Dermis blood vessel endothelial cell (primary cell): Measurements from ENCODE around the gene HLA-DQB2. TPM values are rescaled to one million over a fixed set of nuclear protein-coding genes. Genes with fewer than 3 reads are reported as not detected.
A peak's percentile ranks its signal among the peaks of the same experiment; 100 is the strongest.
"Not testable (repeated sequence)": the region's sequence is repeated elsewhere in the genome, so short reads cannot be mapped to it uniquely, and the experiment has no call there.

Source experiments
- DNase-seq: peaks from one replicate; pipeline ENCODE4 v3.0.0; 2010
- total RNA-seq: library from RNA; depleted of rRNA; stranded (reverse); fragments of >200 nt; gene quantifications from 2 replicates; pipeline ENCODE4 v1.2.3, GENCODE V29; 2014

Gene HLA-DQB2
- not detected in 2 replicates for total RNA-seq

GRCh38 chr6:32763421-32763820 lies at the start of gene HLA-DQB2:
TSS of gene HLA-DQB2 (minus strand) at chr6:32763532. CDS start at chr6:32763470, 62 bp downstream.
- peak; percentile 26 for DNase-seq

GRCh38 chr6:32809171-32809570 lies 45.8 kb upstream of the HLA-DQB2 start:
- no peak for DNase-seq

- DNase-seq, result no peak
These were observed 43.8 kb upstream of the HLA-DQB2 start for GRCh38 chr6:32807020-32807580.

GRCh38 chr6:32805404-32805803 lies 42.1 kb upstream of the HLA-DQB2 start:
- DNase-seq, result not testable (repeated sequence)

GRCh38 chr6:32803416-32803815 lies 40.1 kb upstream of the HLA-DQB2 start:
- no peak for DNase-seq

DNA sequence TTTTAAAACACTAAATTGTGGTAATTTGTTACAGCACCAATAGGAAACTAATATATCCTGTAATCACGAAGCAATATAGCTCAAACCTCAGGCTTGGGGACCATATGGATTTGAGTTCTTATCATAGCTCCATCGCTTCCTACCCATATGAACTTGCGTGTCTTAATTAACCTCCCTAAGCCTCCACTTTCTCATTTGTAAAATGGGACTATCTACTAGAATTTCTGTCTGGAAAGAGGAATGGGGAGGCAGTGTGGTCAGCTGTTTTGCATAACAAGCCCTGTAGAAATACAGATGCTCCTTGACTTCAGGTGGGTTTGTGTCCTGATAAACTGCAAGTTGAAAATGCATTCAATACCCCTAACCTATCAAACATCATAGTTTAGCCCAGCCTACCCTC lies 36.4 kb upstream of the HLA-DQB2 start:
- DNase-seq, result no peak

DNA sequence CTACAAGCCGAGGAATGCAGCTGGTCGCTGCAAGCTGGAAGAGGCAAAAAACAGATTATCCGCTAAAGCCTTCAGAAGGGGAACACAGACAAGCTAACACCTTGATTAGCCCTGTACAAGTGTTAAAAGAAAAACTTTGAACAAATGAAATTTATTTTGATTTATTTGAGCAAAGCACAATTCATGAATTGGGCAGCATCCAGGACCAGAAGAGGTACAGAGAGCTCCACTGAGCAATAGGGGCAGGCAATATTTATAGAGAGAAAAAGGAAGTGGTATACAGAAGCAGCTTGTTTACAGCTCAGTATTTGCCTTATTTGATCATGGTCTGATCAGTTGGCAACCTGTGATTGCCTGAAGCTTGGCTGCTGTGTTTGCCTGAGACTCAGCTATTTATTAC lies 35.8 kb upstream of the HLA-DQB2 start:
- DNase-seq, result no peak

GRCh38 chr6:32796848-32797776 lies 33.8 kb upstream of the HLA-DQB2 start:
- DNase-seq, result peak; percentile 74

- no peak for DNase-seq
These were observed 31.2 kb upstream of the HLA-DQB2 start for GRCh38 chr6:32794510-32794909.

DNA sequence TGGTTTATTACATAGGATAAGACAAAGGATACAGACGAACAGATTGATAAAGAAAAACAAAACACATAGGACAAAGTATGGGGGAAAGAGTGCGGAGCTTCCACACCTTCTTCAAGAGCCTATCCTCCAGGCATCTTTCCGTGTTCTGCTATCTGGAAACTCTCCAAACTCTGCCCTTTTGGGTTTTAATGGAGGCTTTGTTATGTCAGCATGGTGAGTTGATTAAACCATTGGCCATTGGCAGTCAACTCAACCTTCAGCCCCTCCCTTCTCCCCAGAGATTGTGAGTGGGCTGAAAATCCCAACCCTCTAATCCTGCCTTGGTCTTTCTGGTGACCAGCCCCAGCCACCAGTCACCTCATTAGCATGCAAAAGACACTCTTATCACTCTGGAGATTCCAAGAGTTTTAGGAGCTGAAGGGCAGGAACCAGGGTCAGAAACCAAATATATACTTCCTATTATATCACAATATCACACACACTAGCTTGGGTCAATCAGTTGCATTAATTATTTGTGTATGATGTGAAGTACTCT lies 29.6 kb upstream of the HLA-DQB2 start:
- no peak for DNase-seq

DNA sequence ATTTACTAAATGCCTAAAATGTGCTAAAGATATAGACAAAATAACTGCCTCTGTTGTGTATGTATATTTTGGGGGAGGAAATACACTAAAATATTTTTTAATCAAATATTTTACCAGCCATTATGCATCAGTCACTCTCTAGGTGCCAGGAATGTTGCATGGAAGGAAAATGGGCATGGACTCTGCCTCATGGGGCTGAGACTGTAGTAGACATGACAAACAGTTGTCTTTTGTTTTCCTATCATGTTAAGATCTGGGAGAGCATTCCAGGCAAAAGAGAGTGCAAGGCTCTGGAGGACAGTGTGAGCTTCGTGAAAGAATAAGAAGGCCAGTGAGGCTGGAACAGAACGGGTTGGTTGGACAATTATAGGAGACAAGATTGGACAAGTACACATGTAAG lies 27.0 kb upstream of the HLA-DQB2 start:
- DNase-seq, result no peak

DNA sequence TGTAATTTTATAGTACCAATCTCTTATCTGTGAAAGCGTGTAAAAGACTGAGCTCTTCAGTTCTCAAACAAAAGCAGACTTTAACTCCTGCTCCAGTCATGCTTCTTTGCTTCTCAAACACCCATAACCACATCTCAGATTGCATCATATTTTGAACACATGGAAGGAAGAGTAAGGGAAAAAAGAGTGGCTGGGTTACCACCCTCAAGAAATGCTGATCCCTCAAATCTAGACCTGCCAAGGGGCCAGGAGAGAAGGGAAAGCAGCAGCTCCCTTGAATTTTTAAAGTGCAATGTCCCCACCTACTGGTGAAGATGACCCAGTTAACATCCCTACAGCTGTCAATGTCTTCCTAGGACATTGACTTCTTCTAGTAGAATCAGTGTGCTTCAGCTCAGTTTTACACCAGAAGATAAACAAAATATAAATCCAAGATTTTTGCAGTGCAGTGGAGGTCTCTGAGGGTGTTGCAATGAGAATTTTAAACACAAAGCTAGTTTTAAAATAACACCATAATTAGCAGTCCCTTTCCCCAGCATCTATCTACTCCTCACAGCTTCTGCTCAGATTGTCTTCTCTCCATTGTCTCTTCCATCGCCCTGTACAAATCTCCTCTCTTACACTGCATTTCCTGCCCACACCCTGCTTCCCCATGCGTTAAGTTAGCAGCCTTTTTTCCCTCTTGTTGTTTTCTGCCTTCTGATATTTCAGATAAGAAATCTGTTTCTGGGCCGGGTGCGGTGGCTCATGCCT lies 22.6 kb upstream of the HLA-DQB2 start:
- DNase-seq, result peak; percentile 73

DNA sequence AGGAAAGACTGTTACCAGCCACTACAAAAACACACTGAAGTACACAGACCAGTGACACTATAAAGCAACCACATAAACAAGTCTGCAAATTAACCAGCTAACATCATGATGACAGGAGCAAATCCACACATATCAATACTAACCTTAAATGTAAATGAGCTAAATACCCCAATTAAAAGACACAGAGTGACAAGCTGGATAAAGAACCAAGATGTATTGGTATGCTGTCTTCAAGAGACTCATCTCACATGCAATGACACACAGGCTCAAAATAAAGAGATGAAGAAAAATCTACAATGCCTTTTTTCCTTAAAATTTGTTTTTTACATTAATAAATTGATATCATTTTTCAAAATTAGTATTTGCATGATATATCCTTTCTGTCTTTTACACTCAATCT lies 19.6 kb upstream of the HLA-DQB2 start:
- DNase-seq, result not testable (repeated sequence)

DNA sequence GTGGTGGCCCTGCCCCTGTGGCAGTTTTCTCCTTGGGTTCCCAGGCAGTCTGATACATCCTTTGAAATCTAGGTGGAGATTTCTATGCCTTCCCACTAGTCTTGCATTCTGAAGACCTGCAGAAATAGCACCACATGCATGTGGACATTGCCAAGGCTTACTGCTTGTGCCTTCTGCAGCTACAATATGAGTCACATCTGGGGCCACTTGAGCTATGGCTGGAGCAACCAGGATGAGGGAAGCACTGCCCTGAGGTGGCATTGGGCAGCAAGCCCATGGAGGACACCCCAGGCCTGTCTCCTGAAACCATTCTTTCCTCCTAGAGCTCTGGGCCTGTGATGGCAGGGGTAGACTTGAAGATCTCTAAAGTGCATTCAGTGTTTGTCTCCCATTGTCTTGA lies 15.7 kb upstream of the HLA-DQB2 start:
- DNase-seq, result no peak

GRCh38 chr6:32775071-32775470 lies 11.7 kb upstream of the HLA-DQB2 start:
- DNase-seq, result no peak

GRCh38 chr6:32774426-32774825 lies 11.1 kb upstream of the HLA-DQB2 start:
- DNase-seq, result no peak

GRCh38 chr6:32772656-32773055 lies 9.3 kb upstream of the HLA-DQB2 start:
- DNase-seq, result no peak

- no peak for DNase-seq
These were observed 716 bp upstream of the HLA-DQB2 start for GRCh38 chr6:32764048-32764447.

DNA sequence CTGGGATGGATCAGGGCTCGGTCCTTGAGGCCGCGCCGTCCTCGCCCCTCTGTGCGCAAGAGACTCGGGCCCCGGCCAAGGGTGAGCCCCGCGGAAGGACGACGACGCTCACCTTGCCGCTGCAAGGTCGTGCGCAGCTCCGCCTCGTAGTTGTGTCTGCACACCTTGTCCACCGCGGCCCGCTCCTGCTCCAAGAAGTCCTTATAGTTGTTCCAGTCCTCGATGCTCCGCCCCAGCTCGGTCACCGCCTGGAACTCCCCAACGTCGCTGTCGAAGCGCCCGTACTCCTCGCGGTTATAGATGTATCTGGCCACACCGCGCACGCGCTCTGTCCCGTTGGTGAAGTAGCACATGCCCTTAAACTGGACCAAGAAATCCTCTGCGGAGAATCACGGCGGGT lies 1.8 kb downstream of the HLA-DQB2 start:
- no peak for DNase-seq

DNA sequence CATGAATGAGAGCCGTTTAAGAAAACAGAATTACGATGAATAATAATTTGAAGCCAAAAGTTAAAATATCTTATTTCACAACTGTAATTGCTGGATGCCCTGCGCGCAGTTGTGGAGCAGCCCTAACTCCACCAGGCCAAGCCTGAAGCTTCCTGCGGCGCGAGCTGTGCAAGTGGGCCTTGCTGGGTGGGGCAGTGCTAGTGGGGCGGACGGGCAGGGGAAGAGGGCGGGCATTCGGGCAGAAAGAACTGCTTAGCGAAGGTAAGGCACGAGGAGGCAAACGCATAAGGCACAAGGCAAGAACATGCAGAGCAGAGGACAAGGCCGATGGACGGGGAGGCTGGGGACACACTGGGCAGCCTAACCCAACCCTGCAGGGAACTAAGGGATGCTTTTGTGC lies 2.3 kb downstream of the HLA-DQB2 start:
- no peak for DNase-seq

GRCh38 chr6:32759669-32760068 lies 3.7 kb downstream of the HLA-DQB2 start:
- DNase-seq, result no peak

DNA sequence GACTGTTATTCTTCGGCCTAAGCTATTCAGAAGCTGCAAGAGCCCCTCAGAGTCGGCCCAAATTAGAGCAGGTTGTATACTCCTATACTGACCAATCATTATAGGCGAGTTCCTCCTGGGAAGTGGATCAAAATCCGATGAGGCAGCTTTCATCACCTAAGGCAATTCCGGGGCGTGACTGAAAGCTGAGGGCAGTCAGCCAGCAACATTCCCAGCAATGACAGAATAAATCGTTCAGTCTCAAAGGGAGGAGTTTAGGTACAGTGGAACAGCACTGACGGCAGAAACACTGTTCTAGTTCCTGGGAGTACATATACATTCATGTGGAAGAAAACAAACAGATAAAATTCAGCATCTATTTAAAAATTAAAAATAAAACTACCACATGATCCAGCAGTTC lies 10.8 kb downstream of the HLA-DQB2 start:
- DNase-seq, result no peak

- not testable (repeated sequence) for DNase-seq
These were observed 17.7 kb downstream of the HLA-DQB2 start for GRCh38 chr6:32745649-32746048.
